T47D (cell line): ENCODE results near the gene PHACTR3.
A peak's percentile ranks its signal among the peaks of the same experiment; 100 is the strongest.

Source experiments
- DNase-seq, 2 experiments: peaks; one replicate each; pipeline versions ENCODE4 v3.0.0 to v3.0.0-alpha.2; 2011 to 2012; ENCODE audit warnings: low read depth in 1 of 2, low spot score in 1 of 2
- JUND ChIP-seq: IDR thresholded peaks from 2 replicates; pipeline ENCODE4 v1.6.1; 2012; ENCODE audit warnings: low read depth
- in situ Hi-C: cut with HindIII; loops from 2 replicates; pipeline ENCODE4 v1.10.0; 2016; ENCODE audit warnings: low sequenced_read_pairs, low pct_unique_long_range_greater_than_20kb

The PHACTR3 gene

DNA sequence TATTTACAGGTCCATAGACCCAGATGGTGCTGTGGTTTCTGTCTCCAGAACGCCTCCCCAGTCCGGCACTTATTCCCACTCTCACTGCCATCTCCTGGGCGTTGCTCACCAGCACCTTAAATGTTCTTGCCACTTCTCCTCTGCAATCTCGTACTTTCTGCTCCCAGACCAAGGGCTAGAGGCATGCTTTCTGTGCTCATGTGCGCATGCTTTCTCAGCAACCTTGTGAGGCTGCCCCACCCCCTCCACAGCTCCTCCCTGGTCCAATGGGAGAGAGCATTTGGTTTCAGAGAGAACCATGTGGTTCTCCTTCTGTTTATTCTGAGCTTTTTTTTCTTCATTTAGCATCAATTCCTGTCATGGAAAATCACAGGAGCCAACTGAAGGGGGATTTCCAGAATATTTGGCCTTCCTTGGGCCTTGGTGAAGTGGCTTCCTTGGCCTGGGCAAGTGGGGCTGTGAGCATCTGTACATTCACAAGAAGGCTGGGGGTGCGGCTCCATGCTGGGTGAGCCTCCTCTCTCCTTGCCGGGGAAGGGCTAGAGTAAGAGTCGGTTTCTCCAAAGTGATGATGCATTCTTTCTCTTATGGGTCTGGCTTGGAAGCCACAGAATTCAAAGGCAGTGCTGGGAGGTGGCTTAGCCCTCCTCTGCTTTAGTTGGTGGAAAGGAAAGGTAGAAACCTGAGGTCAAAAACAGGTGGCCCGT, 66.6 kb downstream of the PHACTR3 start:
- no peak for DNase-seq
- in situ Hi-C loops: no loop called here
- no peak for TF ChIP-seq JUND

- no peak for DNase-seq
- TF ChIP-seq JUND: no peak
- in situ Hi-C loops: no loop called here
Observed at GRCh38 chr20:59671661-59672471, 67.5 kb downstream of the PHACTR3 start.

DNA sequence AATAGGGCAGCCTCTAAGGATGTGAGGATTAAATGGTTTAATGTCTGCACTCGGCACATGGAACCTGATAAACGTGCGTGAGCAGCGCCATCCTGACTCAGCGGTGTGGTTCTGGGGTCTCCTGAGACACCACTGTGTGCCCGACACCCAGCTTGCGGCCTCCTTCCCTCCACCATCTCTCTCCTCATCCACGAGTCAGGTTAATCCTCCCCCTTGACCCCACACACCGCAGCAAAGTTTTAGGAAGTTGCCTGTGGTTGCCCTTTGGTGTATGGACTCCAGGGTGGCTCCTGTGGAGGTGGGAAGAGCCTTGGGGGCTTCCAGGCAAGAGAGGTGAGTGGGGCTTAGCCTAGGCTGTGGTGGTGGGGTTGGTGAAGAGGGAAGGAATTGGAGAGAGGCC, 68.2 kb downstream of the PHACTR3 start:
- DNase-seq: no peak
- in situ Hi-C loops: no loop called here
- TF ChIP-seq JUND: no peak

DNA sequence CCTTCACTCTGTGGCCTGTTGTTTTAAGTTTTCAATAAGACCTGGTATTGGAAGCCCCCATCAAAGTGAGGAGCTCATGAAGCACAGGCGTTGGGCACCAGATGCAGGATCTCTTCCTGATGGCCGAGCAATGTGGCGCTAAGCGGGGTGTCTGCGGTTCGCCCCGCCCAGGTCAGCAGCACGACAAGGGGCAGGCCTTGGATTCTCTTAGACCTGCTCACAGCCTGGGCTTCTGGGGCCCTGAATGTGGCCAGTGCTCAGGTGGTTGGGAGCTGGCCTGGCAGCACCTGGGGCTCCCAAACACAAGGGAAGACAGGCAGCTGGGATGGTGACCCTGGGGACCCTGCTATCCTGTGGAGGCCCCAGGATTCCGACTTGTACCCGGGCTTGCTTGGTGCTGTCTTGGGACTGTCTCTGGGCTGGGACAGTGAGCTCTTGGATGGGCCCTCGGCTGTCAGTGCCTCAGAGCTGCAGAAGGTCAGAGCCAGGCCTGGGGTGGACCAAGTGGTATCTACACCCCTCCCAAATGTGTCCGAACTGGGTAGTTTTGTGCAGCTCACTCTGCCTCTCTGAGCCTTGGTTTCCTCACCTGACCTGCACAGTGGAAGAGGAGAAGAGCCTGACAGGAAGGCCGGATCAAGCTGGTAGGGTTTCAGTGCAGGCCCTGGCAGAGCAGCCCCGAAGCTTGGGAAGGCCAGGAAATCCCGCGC, 69.1 kb downstream of the PHACTR3 start:
- DNase-seq: no peak
- TF ChIP-seq JUND: no peak
- in situ Hi-C loops: no loop called here

- in situ Hi-C loops: no loop called here
- no peak for TF ChIP-seq JUND
- DNase-seq: no peak
Observed at GRCh38 chr20:59673998-59674445, 69.7 kb downstream of the PHACTR3 start.

DNA sequence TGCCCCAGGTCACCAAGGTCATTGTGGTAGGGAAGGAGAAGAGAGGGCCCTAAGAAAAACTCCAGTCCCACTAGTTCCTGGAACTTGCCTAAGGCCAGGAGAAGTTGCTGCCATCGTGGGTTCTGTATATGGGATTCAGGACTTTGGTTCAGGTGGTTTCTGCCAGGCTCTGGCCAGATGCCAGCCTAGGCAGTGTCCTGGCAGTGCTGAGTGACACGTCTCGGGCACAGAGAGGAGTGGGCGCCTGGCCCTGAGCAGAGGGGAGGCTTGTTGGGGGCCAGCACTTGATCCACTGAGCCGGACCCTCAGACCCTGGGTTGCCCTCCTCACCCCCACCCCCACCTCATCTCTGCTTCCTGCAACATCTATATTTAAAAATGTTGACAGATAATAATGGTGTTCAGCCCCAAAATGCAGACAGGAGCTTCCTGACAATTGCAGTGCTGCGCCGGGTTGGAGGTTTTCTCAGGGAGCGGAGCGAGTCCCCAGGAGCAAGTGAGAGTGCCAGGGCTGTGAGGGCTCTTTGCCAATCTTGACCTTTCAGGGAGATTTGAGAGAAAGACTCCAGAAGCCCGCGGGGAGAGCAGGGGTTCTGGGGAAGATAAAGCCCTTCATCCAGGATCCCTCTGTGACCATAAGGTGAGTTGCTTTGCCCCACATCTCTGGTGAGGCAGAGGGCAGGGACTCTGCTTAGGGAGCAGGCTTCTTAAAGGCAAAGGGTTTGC, 71.9 kb downstream of the PHACTR3 start:
- peak in 1 of 2 experiments; percentile 16 for DNase-seq
- no peak for TF ChIP-seq JUND
- in situ Hi-C loops: no loop called here

DNA sequence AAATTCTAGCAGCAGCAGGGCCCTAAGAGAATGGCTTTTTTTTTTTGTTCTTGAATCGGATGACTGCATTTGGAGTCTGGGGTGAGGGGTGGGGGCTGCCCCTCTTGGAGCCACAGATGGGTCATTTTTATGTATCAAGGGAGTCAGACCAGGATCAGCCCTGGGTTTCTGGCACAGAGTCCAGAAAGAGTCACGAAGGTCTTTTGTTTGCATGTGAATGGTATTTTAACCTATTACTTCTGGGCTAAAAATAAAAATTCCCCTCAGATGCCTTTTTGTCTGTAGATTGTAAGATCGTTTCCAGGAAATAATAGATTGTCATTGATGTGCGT, 72.5 kb downstream of the PHACTR3 start:
- in situ Hi-C loops: no loop called here
- TF ChIP-seq JUND: no peak
- no peak for DNase-seq

DNA sequence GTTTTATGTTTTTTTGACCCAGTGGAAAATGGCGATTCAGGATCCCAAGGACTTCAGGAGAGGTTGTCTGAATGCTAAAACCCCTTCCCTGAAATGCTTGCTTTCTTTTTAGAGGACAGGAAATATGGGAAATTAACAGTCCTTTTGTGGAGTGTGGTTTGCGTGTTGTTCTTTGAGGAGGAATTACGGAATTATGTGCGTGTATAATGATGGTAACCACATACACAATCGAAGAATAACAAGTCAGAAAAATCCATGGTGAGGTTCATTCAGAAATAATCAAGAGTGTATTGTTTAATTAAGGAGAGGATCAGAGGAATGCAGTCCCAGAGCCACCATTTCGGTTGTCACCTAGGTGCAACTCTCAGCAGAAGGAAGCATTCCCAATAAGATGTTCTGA, 73.2 kb downstream of the PHACTR3 start:
- DNase-seq: no peak
- in situ Hi-C loops: no loop called here
- TF ChIP-seq JUND: no peak

DNA sequence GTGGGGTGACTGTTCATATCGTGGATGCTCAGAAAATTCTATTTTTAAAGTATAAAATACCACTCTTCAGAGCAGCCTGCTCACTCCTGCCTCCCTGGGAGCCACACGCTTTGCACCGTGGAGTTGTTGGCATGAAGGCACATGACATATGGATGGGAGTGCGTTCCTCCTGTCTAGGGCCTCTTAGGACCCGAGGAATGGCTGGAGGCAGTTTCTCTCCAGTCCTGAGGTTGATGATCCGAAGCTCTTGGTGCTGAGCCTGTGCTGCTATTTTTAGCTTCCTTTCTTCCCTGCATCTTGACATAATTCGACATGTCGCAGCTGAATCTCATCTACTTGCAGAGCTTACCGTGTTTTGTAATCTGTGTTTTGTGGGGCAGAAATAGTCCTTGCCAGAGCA, 73.9 kb downstream of the PHACTR3 start:
- no peak for DNase-seq
- TF ChIP-seq JUND: no peak
- in situ Hi-C loops: no loop called here

GRCh38 chr20:59678951-59679350, 74.6 kb downstream of the PHACTR3 start:
- DNase-seq: no peak
- in situ Hi-C loops: no loop called here
- TF ChIP-seq JUND: no peak

DNA sequence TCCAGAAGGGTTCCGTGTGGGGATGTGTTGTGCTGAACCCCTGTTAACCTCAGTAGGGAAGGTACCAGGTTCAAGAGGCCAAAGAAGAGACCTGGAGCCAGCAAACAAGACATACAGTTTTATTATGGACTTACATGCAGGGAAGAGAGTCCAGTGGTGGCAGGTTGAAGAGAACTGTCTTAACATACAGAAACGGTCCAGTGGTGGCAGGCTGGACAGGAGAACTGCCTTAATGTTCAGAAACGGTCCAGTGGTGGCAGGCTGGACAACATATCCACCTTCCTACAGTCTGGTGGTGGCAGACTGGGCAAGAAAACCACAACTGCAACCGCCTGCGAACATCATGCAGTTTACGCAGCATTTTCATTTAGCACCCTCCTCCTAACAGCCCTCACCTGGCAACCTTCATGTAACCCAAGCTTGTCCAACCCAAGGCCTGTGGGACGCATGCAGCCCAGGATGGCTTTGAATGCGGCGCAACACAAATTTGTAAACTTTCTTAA, 75.9 kb downstream of the PHACTR3 start:
- DNase-seq: no peak
- in situ Hi-C loops: no loop called here
- TF ChIP-seq JUND: no peak

GRCh38 chr20:59680852-59681251, 76.5 kb downstream of the PHACTR3 start:
- in situ Hi-C loops: no loop called here
- no peak for TF ChIP-seq JUND
- no peak for DNase-seq
